MM.1S (cell line): ENCODE results near the gene RGSL1.

Experiments
- DNase-seq: peaks from one replicate; pipeline ENCODE4 v3.0.0-alpha.2; 2015
- H2AFZ ChIP-seq: fragments of 300-600 bp; sonication (generic); 2 replicates; pipeline ENCODE4 v1.6.0; 2016; ENCODE audit warnings: antibody characterized with exemption, low read length
- H3F3A ChIP-seq: fragments of 300-600 bp; sonication (generic); 2 replicates; pipeline ENCODE4 v1.6.1; 2016; ENCODE audit warnings: mild to moderate bottlenecking, antibody characterized with exemption, low read length, moderate library complexity, mixed read lengths; ENCODE audit not compliant: insufficient read depth
- H3K27ac ChIP-seq: fragments of 300-600 bp; sonication (generic); 2 replicates; pipeline ENCODE4 v1.5.1; 2016; ENCODE audit warnings: mild to moderate bottlenecking, low read length
- H3K27me3 ChIP-seq: fragments of 300-600 bp; sonication (generic); replicated peaks from 2 replicates; pipeline ENCODE4 v1.6.0; 2016; ENCODE audit warnings: low read length; ENCODE audit not compliant: insufficient read depth
- H3K36me3 ChIP-seq: fragments of 300-600 bp; sonication (generic); replicated peaks from 2 replicates; pipeline ENCODE4 v1.6.1; 2016; ENCODE audit warnings: mild to moderate bottlenecking, low read length, mixed read lengths; ENCODE audit not compliant: insufficient read depth
- H3K4me1 ChIP-seq: fragments of 300-600 bp; sonication (generic); 2 replicates; pipeline ENCODE4 v1.6.1; 2016; ENCODE audit warnings: low read length, mixed read lengths
- H3K4me2 ChIP-seq: fragments of 300-600 bp; sonication (generic); 2 replicates; pipeline ENCODE4 v1.6.0; 2016; ENCODE audit warnings: low read depth, low read length
- H3K4me3 ChIP-seq: fragments of 300-600 bp; sonication (generic); 2 replicates; pipeline ENCODE4 v1.5.1; 2016; ENCODE audit warnings: low read length, mixed read lengths
- H3K79me2 ChIP-seq: fragments of 300-600 bp; sonication (generic); 2 replicates; pipeline ENCODE4 v1.6.1; 2016; ENCODE audit warnings: mixed run types, low read length, mixed read lengths
- H3K9ac ChIP-seq: fragments of 300-600 bp; sonication (generic); 2 replicates; pipeline ENCODE4 v1.6.1; 2016; ENCODE audit warnings: low read length, mixed read lengths
- H3K9me2 ChIP-seq: fragments of 300-600 bp; sonication (generic); replicated peaks from 2 replicates; pipeline ENCODE4 v1.6.1; 2016; ENCODE audit warnings: mild to moderate bottlenecking, low read length, mixed read lengths; ENCODE audit not compliant: insufficient read depth
- H3K9me3 ChIP-seq: fragments of 300-600 bp; sonication (generic); replicated peaks from 2 replicates; pipeline ENCODE4 v1.6.1; 2016; ENCODE audit warnings: mild to moderate bottlenecking, low read length, mixed read lengths; ENCODE audit not compliant: insufficient read depth
- H4K20me1 ChIP-seq: fragments of 300-600 bp; sonication (generic); 2 replicates; pipeline ENCODE4 v1.6.1; 2016; ENCODE audit warnings: mild to moderate bottlenecking, low read length, moderate library complexity, mixed read lengths; ENCODE audit not compliant: insufficient read depth
- CTCF ChIP-seq: fragments of 300-600 bp; sonication (generic); IDR thresholded peaks from 2 replicates; pipeline ENCODE4 v1.5.1; 2016; ENCODE audit warnings: antibody characterized with exemption, low read length, mixed read lengths
- EZH2 ChIP-seq: fragments of 300-600 bp; sonication (generic); optimal IDR thresholded peaks from 2 replicates; pipeline ENCODE3; 2017; ENCODE audit warnings: low read depth, mild to moderate bottlenecking, antibody characterized with exemption, low read length, mixed read lengths
- EZH2phosphoT487 ChIP-seq: fragments of 300-600 bp; sonication (generic); IDR thresholded peaks from 2 replicates; pipeline ENCODE4 v1.6.1; 2018; ENCODE audit warnings: antibody characterized with exemption, low read length

The RGSL1 gene

GRCh38 chr1:182405578-182405977 is 44.4 kb upstream of the RGSL1 start:
- Histone ChIP-seq H3K9me3 (no peaks in the 10 kb centered on the region), H2AFZ (no peak overlapping the region), H3K4me2 (no peak overlapping the region), H3F3A (no peaks in the 10 kb centered on the region), H3K9me2 (no peaks in the 10 kb centered on the region), H4K20me1 (no peaks in the 10 kb centered on the region), H3K27ac (no peak overlapping the region), H3K27me3 (no peaks in the 10 kb centered on the region), H3K36me3 (no peaks in the 10 kb centered on the region), H3K4me1 (no peaks in the 10 kb centered on the region), H3K4me3 (no peak overlapping the region), H3K9ac (no peak overlapping the region), H3K79me2 (no peaks in the 10 kb centered on the region)
- DNase-seq: no peak
- no peak for TF ChIP-seq EZH2

- Histone ChIP-seq H3K4me3 (no peak overlapping the region), H3F3A (no peaks in the 10 kb centered on the region), H3K79me2 (no peaks in the 10 kb centered on the region), H3K9me3 (no peaks in the 10 kb centered on the region), H3K9ac (no peak overlapping the region), H3K4me2 (no peak overlapping the region), H3K4me1 (no peaks in the 10 kb centered on the region), H2AFZ (no peak overlapping the region), H3K27me3 (no peaks in the 10 kb centered on the region), H3K9me2 (no peaks in the 10 kb centered on the region), H4K20me1 (no peaks in the 10 kb centered on the region), H3K36me3 (no peaks in the 10 kb centered on the region), H3K27ac (no peak overlapping the region)
- no peak for TF ChIP-seq EZH2
- TF ChIP-seq EZH2phosphoT487: no peak
- TF ChIP-seq CTCF: no peak
- DNase-seq: no peak
These were observed 43.9 kb upstream of the RGSL1 start for GRCh38 chr1:182406012-182406411.

- TF ChIP-seq CTCF (no peak), EZH2phosphoT487 (no peak), EZH2 (no peak)
- Histone ChIP-seq H3K79me2 (no peaks in the 10 kb centered on the region), H3K27me3 (no peaks in the 10 kb centered on the region), H3K4me1 (no peaks in the 10 kb centered on the region), H2AFZ (no peak overlapping the region), H4K20me1 (no peaks in the 10 kb centered on the region), H3K4me3 (no peak overlapping the region), H3K4me2 (no peak overlapping the region), H3K27ac (no peak overlapping the region), H3K9me2 (no peaks in the 10 kb centered on the region), H3F3A (no peaks in the 10 kb centered on the region), H3K36me3 (no peaks in the 10 kb centered on the region), H3K9me3 (no peaks in the 10 kb centered on the region), H3K9ac (no peak overlapping the region)
- DNase-seq: no peak
These were observed 42.2 kb upstream of the RGSL1 start for GRCh38 chr1:182407724-182408123.

- H3K4me3 ChIP-seq: no peak overlapping the region
- no peak overlapping the region for H3K4me2 ChIP-seq
- no peak for DNase-seq
- H3K27ac ChIP-seq: no peak overlapping the region
- no peaks in the 10 kb centered on the region for H3K9me3 ChIP-seq
- H3K36me3 ChIP-seq: no peaks in the 10 kb centered on the region
- no peak overlapping the region for H3K9ac ChIP-seq
- H2AFZ ChIP-seq: no peak overlapping the region
- H3K27me3 ChIP-seq: no peaks in the 10 kb centered on the region
- H3K79me2 ChIP-seq: no peaks in the 10 kb centered on the region
- TF ChIP-seq EZH2phosphoT487 (no peak), EZH2 (no peak), CTCF (no peak)
- no peaks in the 10 kb centered on the region for H3K4me1 ChIP-seq
- no peaks in the 10 kb centered on the region for H3K9me2 ChIP-seq
- no peaks in the 10 kb centered on the region for H4K20me1 ChIP-seq
- no peaks in the 10 kb centered on the region for H3F3A ChIP-seq
These were observed 41.4 kb upstream of the RGSL1 start for GRCh38 chr1:182408435-182409075.
